Stomach smooth muscle (tissue), 2 donors: ENCODE results near the gene TRAT1.

Source experiments
- H3K27ac ChIP-seq: one replicate; pipeline ENCODE4 v1.7.0; 2013; ENCODE audit warnings: mild to moderate bottlenecking, low read length, inconsistent platforms
- H3K27me3 ChIP-seq, 2 donors: one replicate each; pipeline ENCODE4 v1.7.0; 2013; ENCODE audit warnings: low read length in 2 of 2; ENCODE audit not compliant: insufficient read depth in 2 of 2, control insufficient read depth in 1 of 2
- H3K36me3 ChIP-seq, 2 donors: one replicate each; pipeline ENCODE4 v1.7.0; 2013; ENCODE audit warnings: low read length in 2 of 2; ENCODE audit not compliant: control insufficient read depth in 2 of 2, insufficient read depth in 2 of 2
- H3K4me1 ChIP-seq: one replicate; pipeline ENCODE4 v1.7.0; 2013; ENCODE audit warnings: low read length; ENCODE audit not compliant: control insufficient read depth, insufficient read depth
- H3K4me3 ChIP-seq, 2 donors: one replicate each; pipeline ENCODE4 v1.7.0; 2013; ENCODE audit warnings: low read length in 2 of 2
- H3K9ac ChIP-seq, 2 donors: one replicate each; pipeline ENCODE4 v1.7.0; 2013; ENCODE audit warnings: low read length in 2 of 2, mild to moderate bottlenecking in 1 of 2
- H3K9me3 ChIP-seq, 2 donors: one replicate each; pipeline ENCODE4 v1.7.0; 2013; ENCODE audit warnings: low read length in 2 of 2; ENCODE audit not compliant: control insufficient read depth in 2 of 2
- donor health status: healthy.
- donor health status: Pancreatic carcinoma.

The TRAT1 gene

GRCh38 chr3:108822123-108822897 is at the start of gene TRAT1:
TRAT1 (plus strand) TSS chr3:108822786; CDS start chr3:108822928, 142 bp downstream.
- no peak within 1 kb of the TSS for H3K27ac ChIP-seq
- H3K9me3 ChIP-seq: no peaks in the 10 kb centered on the region
- no peak within 1 kb of the TSS for H3K4me3 ChIP-seq
- H3K4me1 ChIP-seq: no peaks in the 10 kb centered on the region
- no peaks in the 10 kb centered on the region for H3K27me3 ChIP-seq
- H3K36me3 ChIP-seq: no peaks in the 10 kb centered on the region
- no peak within 1 kb of the TSS for H3K9ac ChIP-seq

- Histone ChIP-seq H3K4me3 (no peak overlapping the region), H3K27ac (no peak overlapping the region), H3K27me3 (no peaks in the 10 kb centered on the region), H3K9ac (no peak overlapping the region), H3K36me3 (no peaks in the 10 kb centered on the region), H3K4me1 (no peaks in the 10 kb centered on the region), H3K9me3 (no peaks in the 10 kb centered on the region)
Measured at GRCh38 chr3:108775649-108776048, 46.9 kb upstream of the TRAT1 start.

- no peaks in the 10 kb centered on the region for H3K27me3 ChIP-seq
- no peak overlapping the region for H3K27ac ChIP-seq
- H3K9me3 ChIP-seq: no peaks in the 10 kb centered on the region
- no peak overlapping the region for H3K4me3 ChIP-seq
- H3K9ac ChIP-seq: no peak overlapping the region
- H3K4me1 ChIP-seq: no peaks in the 10 kb centered on the region
- no peaks in the 10 kb centered on the region for H3K36me3 ChIP-seq
Measured at GRCh38 chr3:108779496-108779895, 43.1 kb upstream of the TRAT1 start.

GRCh38 chr3:108780235-108780634 is 42.4 kb upstream of the TRAT1 start:
- Histone ChIP-seq H3K27me3 (no peaks in the 10 kb centered on the region), H3K9me3 (no peaks in the 10 kb centered on the region), H3K4me1 (no peaks in the 10 kb centered on the region), H3K9ac (no peak overlapping the region), H3K4me3 (no peak overlapping the region), H3K36me3 (no peaks in the 10 kb centered on the region), H3K27ac (no peak overlapping the region)

- no peaks in the 10 kb centered on the region for H3K36me3 ChIP-seq
- H3K4me1 ChIP-seq: no peaks in the 10 kb centered on the region
- H3K4me3 ChIP-seq: no peak overlapping the region
- H3K9me3 ChIP-seq: peaks cover 0 to 2% of the 10 kb centered on the region in 2 donors
- no peak overlapping the region for H3K27ac ChIP-seq
- H3K9ac ChIP-seq: no peak overlapping the region
- no peaks in the 10 kb centered on the region for H3K27me3 ChIP-seq
Measured at GRCh38 chr3:108791473-108791872, 31.1 kb upstream of the TRAT1 start.

GRCh38 chr3:108804437-108804836 is 18.1 kb upstream of the TRAT1 start:
- H3K27me3 ChIP-seq: no peaks in the 10 kb centered on the region
- no peaks in the 10 kb centered on the region for H3K9me3 ChIP-seq
- H3K27ac ChIP-seq: no peak overlapping the region
- no peaks in the 10 kb centered on the region for H3K4me1 ChIP-seq
- H3K9ac ChIP-seq: no peak overlapping the region
- H3K4me3 ChIP-seq: no peak overlapping the region
- H3K36me3 ChIP-seq: no peaks in the 10 kb centered on the region

GRCh38 chr3:108804966-108805365 is 17.6 kb upstream of the TRAT1 start:
- Histone ChIP-seq H3K4me3 (no peak overlapping the region), H3K27ac (no peak overlapping the region), H3K4me1 (no peaks in the 10 kb centered on the region), H3K27me3 (no peaks in the 10 kb centered on the region), H3K9ac (no peak overlapping the region), H3K36me3 (no peaks in the 10 kb centered on the region), H3K9me3 (no peaks in the 10 kb centered on the region)

GRCh38 chr3:108806316-108806715 is 16.3 kb upstream of the TRAT1 start:
- H3K27me3 ChIP-seq: no peaks in the 10 kb centered on the region
- no peak overlapping the region for H3K27ac ChIP-seq

GRCh38 chr3:108818404-108818803 is 4.2 kb upstream of the TRAT1 start:
- Histone ChIP-seq H3K4me1 (no peaks in the 10 kb centered on the region), H3K9ac (no peak overlapping the region), H3K36me3 (no peaks in the 10 kb centered on the region), H3K27ac (no peak overlapping the region), H3K4me3 (no peak overlapping the region), H3K9me3 (no peaks in the 10 kb centered on the region), H3K27me3 (no peaks in the 10 kb centered on the region)

More at GRCh38 chr3:108806316-108806715, 16.3 kb upstream of the TRAT1 start:
- Histone ChIP-seq H3K4me3 (no peak overlapping the region), H3K9me3 (no peaks in the 10 kb centered on the region), H3K36me3 (no peaks in the 10 kb centered on the region), H3K4me1 (no peaks in the 10 kb centered on the region), H3K9ac (no peak overlapping the region)

GRCh38 chr3:108820586-108820985 is 2.0 kb upstream of the TRAT1 start:
- Histone ChIP-seq H3K9me3 (no peaks in the 10 kb centered on the region), H3K27ac (no peak overlapping the region), H3K4me3 (no peak overlapping the region), H3K4me1 (no peaks in the 10 kb centered on the region), H3K36me3 (no peaks in the 10 kb centered on the region), H3K27me3 (no peaks in the 10 kb centered on the region), H3K9ac (no peak overlapping the region)

GRCh38 chr3:108823227-108823626 is 641 bp downstream of the TRAT1 start:
- H3K4me1 ChIP-seq: no peaks in the 10 kb centered on the region
- no peaks in the 10 kb centered on the region for H3K27me3 ChIP-seq
- H3K9ac ChIP-seq: no peak overlapping the region
- H3K36me3 ChIP-seq: no peaks in the 10 kb centered on the region
- no peaks in the 10 kb centered on the region for H3K9me3 ChIP-seq
- no peak overlapping the region for H3K4me3 ChIP-seq
- no peak overlapping the region for H3K27ac ChIP-seq
